ENCODE data around the gene HELZ2. TPM values are rescaled to one million over a fixed set of nuclear protein-coding genes. Genes with fewer than 3 reads are reported as not detected.
"Not testable (repeated sequence)": the region's sequence is repeated elsewhere in the genome, so short reads cannot be mapped to it uniquely, and the experiment has no call there.

HELZ2 gene
- total RNA-seq, 2 donors from 2014 or later: 3.1 to 28.8 TPM

DNA sequence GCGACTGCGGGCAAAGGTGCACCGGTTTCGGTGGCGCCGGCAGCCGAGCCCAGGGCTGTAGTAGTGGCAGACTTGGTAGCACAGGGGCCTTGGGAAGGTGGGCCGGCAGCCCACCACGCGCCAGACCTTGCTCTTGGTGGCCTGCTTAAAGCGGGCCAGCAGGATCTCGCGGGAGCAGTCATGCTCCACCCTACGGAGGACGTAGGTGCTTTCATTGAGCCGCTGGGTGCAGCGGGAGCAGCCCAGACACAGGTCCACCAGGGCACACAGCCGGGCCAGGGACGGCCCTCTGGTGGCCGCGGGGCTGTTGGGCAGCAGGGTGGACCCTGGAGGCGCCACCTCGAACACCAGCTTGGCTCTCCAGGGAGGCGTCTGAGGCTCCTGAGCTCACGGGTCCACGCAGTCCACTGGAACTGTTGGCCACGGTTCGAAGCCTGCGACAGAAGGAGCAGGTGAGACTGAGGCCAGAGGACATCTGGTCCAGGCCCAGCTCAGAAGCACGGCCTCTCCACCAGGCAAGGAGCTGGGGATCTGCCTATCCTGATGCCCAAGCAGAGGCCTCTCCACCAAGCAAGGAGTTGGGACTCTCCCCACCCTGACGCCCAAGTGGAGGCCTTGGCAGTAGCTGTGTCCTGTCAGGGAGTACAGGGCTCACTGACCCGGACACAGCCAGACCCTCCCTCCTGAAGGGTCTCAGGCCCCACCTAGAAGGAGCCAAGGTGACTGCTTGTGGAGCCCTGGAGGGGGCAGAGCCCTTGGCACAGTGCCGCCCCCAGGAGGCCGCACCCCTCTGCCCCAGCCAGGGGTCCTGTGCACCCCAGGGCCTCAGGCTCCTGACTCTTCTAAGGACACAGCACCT, 1.0 kb downstream of the HELZ2 start:
- ATAC-seq: peak in 1 of 2 donors; percentile 11
- Mint-ChIP-seq H3K9me3 (no peaks in the 10 kb centered on the region), H3K36me3 (no peaks in the 10 kb centered on the region), H3K27ac (no peak overlapping the region)
- no peak for DNase-seq (ENCODE audit: low spot score in 2 of 2)

DNA sequence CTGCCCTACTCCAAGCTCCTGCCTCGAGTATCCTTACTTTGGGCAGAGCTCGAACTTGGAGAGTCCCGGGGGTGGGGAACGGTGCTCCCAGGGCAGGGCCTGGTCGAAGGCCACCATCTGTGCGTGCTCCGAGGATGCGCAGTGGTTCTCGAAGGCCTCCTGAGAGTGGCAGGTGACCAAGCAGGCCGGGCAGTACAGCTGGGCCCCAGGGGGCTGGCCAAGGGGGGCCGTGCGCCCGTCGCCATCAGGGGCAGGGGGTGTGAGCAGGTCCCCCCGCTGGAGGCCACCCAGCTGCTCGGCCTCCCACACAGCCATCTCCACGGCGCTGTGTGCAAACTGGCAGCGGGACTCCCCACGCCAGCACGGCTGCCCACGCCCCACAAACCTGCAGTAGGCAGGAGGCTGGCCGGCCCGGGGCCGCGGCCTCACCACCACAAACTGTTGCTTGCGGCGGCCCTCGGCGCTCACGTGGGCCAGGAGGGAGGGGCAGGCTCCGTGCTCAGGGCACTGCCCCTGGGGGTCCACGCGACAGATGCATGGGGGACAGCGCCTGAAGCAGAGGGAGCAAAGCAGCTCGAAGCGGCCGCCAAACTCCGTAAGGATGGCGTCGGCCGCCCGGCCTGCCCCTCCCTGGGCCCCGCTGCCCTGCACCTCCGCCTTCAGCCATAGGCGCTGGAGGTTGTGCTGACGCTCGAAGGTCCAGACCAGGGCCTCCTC, 1.8 kb downstream of the HELZ2 start:
- DNase-seq (ENCODE audit: low spot score in 2 of 2): no peak
- ATAC-seq: no peak
- Mint-ChIP-seq H3K27ac (no peak overlapping the region), H3K36me3 (no peaks in the 10 kb centered on the region), H3K9me3 (no peaks in the 10 kb centered on the region)

DNA sequence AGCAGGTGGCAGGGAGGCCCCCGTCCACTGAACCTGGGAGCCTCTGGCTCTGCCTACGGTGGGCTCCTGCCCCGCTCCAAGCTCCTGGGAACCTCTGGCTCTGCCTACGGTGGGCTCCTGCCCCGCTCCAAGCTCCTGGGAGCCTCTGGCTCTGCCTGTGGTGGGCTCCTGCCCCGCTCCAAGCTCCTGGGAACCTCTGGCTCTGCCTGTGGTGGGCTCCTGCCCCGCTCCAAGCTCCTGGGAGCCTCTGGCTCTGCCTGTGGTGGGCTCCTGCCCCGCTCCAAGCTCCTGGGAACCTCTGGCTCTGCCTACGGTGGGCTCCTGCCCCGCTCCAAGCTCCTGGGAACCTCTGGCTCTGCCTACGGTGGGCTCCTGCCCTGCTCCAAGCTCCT, 3.0 kb downstream of the HELZ2 start:
- H3K9me3 Mint-ChIP-seq; DNase-seq (ENCODE audit: low spot score in 2 of 2); H3K27ac Mint-ChIP-seq; H3K36me3 Mint-ChIP-seq; ATAC-seq: not testable (repeated sequence)

DNA sequence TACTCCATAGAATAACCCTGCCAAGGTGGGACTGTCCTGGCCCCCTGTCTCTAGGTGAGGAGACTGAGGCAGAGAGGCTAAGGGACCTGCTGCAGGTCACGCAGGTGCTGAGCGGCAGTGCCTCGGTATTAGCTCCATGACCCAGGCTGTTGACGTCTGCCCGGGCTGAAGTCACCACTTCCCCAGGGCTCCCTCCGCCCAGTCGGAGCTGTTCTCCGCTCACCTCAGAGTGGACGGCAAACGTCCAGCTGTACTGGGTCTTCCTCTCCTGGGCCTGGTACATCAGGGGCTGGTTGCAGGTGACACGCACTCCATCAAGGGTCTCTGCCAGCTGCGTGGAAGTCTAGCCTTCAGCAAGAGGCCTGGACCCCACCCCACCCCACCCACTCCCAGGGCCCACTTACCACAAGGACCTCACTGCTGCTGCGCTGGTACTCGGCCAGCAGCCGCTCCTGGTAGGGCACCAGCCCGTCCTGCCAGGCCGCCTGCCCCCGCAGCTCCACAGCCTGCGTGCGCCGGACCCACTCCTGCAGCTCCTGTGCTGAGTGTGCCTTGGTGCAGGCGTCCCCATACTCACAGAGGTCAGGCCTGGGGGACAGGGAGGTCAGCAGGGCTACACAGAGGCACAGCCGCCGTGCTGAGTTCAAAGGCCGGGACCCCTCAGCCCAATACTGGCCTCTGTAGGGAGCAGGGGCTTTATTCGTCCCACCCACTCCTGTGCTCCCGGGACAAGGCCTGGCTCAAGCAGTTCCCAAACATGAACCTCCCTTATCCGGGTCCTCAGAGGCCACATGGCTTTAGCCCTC, 3.6 kb downstream of the HELZ2 start:
- no peaks in the 10 kb centered on the region for H3K9me3 Mint-ChIP-seq

DNA sequence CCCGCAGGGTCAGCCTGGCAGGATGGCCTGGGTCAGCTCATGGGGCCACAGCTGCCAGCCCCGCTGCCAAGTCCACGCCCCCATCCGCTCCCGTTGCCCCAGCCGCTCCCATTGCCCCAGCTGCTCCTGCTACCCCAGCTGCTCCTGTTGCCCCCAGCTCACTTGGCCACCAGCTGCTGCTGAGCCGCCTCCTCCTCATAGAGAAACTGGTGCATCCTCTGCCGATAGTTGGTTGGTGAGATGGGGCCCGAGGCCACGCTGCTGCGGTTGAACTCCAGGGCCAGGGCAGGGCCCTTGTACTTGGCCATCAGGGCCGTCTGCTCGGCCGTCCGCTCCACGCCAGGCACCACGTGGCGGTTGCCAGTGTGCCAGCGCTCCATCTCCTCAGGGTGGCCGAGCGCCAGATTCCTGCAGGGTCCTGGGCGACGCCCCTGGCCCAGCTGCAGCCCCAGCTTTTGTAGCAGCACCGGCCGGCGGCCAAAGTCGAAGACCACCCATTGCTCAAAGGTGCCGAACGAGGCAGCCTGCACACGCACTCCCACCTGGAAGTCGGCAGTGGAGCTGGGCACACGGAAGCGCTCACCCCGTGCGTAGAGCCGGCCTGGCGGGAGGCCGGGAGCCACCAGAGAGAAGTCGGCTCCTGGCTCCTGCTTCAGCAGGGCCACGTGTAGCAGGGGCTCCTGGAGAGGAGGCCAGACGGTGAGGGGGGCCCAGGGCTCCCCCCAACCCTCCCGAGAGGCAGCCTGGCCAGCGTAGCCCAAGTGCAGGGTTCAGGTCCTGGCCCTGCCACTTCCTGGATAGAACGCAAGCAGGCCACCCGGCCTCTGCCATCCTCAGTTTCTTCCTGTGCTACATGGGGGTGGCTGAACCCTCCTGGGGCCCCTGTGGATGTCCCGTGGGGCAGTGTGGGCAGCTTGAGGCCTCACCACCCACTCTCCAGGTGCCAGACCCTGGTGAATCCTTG, 4.8 kb downstream of the HELZ2 start:
- H3K27ac Mint-ChIP-seq: no peak overlapping the region
- H3K9me3 Mint-ChIP-seq: no peaks in the 10 kb centered on the region
- DNase-seq (ENCODE audit: low spot score in 2 of 2): no peak
- H3K36me3 Mint-ChIP-seq: no peaks in the 10 kb centered on the region
- no peak for ATAC-seq

More for the DNA sequence above, 3.6 kb downstream of the HELZ2 start:
- no peaks in the 10 kb centered on the region for H3K36me3 Mint-ChIP-seq
- DNase-seq (ENCODE audit: low spot score in 2 of 2) (no peak), ATAC-seq (no peak)
- no peak overlapping the region for H3K27ac Mint-ChIP-seq

DNA sequence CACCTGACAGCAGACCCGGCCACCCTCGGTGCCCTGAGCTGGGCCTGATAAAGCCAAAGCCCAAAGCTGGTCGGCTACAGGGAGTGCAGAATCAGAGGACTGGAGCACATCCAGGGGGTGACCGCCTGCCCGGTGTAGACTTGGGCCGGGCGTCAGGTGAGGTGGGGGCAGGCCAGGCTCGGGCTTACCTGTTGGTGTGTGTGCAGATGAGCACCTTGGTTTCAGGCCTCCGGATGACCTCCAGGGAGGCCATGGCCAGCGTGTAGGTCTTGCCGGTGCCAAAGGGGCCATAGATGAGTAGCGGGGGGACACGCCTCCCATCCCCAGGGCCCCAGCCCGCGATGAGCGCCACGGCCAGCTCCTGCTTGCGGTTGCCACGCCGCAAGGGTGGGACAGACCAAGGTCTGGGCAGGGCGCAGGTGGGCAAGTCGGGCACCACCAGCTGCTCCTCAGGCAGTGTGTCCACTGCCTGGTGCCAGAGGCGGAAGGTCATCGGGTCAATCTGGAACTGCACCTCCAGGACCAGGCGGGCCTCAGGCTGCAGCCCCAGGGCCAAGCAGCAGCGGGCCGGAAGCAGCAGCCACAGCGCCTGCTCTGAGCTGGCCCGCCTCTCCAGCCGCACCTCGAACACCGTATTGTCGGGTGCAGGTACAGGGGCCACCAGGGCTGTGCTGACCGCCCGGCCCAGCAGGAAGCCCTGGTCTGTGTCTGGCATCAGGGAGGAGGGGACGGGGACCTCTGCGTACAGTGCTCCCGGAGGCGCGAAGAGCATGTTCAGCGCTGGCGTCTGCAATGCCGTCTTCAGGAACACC, 5.7 kb downstream of the HELZ2 start:
- DNase-seq (ENCODE audit: low spot score in 2 of 2) (no peak), ATAC-seq (peak in 1 of 2 donors; percentile 4)
- Mint-ChIP-seq H3K9me3 (no peaks in the 10 kb centered on the region), H3K36me3 (no peaks in the 10 kb centered on the region), H3K27ac (peak overlapping the region; percentile 36 to 64)

DNA sequence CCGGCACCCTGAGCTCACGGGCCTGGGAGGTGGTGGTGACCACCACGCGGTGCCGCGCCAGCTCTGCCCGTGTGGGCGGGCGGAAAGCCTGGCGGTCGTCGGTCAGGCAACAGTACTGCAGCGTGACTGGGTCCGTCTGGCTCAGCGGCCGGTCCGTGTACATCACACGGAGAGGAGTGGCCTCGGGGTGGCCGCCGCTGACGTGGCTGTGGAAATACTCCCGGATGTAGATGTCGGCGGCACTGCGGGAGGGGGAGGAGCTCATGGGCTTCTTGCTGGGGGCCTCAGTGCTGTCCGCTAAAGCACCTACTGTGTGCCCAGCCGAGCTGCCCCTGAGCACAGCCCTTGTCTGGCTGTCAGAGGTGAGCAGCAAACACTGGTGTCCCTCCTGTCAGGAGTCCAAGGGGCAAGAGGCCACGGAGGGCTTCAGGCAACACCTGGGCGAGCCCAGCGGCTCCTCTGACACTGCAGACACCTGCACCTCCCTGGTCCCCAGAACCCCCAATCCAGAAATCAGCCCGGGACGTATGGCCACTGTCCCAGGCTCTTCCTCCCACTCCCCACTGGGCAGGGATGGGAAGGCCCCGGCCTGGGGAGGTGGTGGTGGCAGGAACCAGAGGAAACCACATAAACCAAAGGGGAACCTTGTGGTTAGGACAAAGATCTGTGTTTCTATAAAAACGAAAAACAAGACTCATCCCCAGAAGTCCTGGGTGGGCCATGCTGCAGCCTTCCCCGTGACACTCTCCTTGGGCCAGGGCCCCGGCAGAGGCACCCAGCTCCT, 6.5 kb downstream of the HELZ2 start:
- Mint-ChIP-seq H3K27ac (peak overlapping the region; percentile 36 to 64), H3K36me3 (no peaks in the 10 kb centered on the region), H3K9me3 (no peaks in the 10 kb centered on the region)
- peak; percentile 60 to 78 for DNase-seq (ENCODE audit: low spot score in 2 of 2)
- ATAC-seq: peak; percentile 87 to 89

DNA sequence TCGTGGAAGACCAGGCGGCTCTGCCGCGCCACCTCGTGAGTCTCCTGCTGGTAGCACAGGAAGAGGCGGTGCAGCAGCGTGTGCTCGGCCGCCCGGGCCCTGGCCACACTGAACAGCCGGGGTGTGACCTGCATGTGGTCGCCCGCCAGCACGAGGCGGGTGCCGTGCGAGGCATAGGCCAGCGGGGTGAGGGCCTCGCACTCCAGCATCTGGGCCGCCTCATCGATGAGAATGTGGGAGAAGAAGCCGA, 7.0 kb downstream of the HELZ2 start:
- Mint-ChIP-seq H3K9me3 (no peaks in the 10 kb centered on the region), H3K27ac (peak overlapping the region in 1 of 2 donors; percentile 64), H3K36me3 (no peaks in the 10 kb centered on the region)
- DNase-seq (ENCODE audit: low spot score in 2 of 2) (no peak), ATAC-seq (no peak)

DNA sequence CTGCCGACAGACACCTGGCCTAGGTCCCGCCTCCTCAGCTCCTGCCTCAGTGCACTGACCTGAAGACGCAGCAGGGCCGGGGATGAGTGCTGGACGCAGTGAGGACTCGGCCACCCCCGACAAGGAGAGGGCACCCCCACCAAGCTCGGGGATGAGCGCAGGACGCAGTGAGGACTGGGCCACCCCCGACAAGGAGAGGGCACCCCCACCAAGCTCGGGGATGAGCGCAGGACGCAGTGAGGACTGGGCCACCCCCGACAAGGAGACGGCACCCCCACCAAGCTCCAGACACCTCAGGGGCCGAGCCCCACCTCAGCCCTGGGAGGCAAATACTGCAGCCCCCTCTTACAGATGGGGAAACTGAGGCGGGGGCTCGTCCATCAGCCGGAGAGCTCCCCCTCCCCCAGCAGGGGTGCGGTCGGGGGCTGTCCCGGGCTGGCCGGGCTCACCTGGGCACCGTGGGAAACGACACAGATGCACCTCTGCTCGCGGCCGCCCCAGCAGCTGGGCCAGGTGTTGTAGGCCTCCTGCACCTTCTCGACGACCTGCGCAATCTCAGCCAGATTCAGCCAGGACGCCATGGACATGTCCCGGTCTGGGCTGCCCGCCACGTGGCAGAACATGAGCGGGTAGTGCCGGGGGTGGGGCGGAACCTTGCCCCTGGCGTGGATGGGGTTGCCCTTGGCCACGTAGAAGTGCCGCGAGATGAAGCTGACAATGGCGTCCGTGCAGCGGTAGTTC, 7.5 kb downstream of the HELZ2 start:
- Mint-ChIP-seq H3K36me3 (no peaks in the 10 kb centered on the region), H3K27ac (no peak overlapping the region), H3K9me3 (no peaks in the 10 kb centered on the region)
- DNase-seq (ENCODE audit: low spot score in 2 of 2): no peak
- ATAC-seq: no peak

DNA sequence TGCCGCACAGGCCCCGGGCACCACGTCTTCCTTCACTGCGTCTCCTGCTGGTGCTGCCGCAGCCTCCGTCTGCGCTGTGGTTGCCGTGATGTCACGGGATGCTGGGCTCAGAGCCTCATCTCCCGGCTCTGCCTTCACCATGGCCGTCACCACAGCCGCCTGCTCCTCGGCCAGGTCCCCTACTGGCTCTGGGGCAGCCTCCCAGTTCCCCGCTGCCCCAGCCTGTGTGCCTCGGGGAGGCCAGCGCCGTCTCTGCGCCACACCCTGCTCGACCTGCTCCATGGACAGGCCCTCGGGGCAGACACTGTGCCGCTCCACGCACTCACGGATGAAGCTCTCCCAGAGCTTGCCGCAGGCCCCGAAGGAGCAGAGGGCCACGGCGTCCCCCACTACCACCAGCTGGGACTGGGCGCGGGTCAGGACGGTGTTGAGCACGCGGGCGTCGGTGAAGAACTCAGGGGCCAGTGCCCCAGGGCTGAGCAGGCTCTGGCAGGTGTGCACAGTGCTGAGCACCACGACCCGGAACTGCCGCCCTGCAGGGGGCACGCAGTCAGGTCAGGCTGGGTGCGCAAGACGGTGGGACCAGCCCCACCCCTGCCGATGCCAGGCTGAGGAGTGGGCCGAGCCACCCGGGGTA, 8.2 kb downstream of the HELZ2 start:
- no peak for ATAC-seq
- DNase-seq (ENCODE audit: low spot score in 2 of 2): no peak
- Mint-ChIP-seq H3K27ac (no peak overlapping the region), H3K36me3 (no peaks in the 10 kb centered on the region), H3K9me3 (no peaks in the 10 kb centered on the region)

DNA sequence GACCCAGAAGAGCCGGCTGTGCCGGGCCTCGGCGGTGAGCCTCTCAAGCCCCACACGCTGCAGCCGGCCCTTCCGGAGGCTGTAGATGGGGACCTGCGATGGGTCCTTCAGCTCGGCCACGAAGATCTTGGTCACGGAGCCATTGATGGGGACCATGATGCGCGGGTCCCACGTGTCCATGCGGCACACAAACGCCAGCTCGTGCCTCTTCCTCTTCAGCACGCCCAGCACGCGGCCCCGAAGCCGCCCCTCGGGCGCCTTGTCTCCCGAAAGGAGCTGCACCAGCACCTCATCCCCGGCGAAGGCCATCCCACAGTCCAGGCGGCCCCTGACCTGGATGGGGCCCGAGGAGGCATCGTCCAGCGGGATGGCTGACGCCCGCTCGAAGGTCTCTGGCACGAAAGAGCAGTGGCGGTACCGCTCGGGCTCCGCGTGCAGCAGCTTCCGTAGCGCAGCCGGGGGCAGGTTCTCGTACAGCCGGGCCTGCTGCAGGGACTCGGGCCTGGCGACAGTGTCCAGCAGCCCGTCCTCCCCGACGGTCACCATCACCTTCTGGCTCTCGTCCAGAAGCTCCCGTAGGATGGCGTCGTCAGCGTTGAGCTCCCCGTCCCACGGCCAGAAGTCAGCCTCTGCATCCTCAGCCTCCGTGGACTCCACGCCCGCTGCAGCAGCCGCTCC, 8.9 kb downstream of the HELZ2 start:
- Mint-ChIP-seq H3K27ac (no peak overlapping the region), H3K9me3 (no peaks in the 10 kb centered on the region), H3K36me3 (peaks cover 0 to 5% of the 10 kb centered on the region in 2 donors)
- ATAC-seq (no peak), DNase-seq (ENCODE audit: low spot score in 2 of 2) (no peak)

DNA sequence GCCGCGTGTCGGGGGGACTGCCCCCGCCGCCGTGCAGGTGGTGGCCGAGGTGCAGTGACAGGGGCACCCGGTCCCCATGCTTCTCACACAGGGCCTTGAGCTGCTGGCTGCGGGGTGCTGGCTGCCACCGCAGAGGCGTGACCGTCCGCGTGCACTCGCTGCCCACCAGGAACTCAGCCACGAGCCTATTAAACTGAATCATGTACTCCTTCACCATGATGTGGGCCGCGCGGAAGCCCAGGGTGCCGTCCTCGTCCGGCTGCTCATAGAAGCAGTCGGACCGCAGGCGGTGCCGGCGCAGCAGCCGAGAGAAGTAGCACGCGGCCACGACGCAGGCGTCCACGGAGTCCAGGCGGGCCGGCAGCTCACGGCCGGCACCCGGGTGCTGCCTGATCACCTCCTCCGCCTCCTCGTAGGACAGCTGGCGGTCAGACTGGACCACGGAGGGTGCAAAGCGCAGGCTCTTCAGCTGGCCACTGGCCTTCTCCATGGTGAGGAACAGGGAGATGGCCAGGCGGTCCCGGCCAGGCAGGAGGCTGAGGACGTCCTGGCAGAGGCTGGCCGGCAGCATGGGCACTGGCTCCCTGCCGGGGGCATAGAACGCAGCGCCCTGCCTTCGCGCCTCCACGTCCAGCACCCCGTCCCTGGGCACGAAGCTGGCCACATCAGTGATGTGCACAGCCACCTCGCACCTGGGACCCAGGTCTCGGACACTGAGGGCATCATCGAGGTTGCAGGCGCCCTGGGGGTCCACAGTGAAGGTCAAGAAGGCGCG, 9.8 kb downstream of the HELZ2 start:
- ATAC-seq (no peak), DNase-seq (ENCODE audit: low spot score in 2 of 2) (no peak)
- H3K36me3 Mint-ChIP-seq: peaks cover 0 to 5% of the 10 kb centered on the region in 2 donors
- H3K27ac Mint-ChIP-seq: no peak overlapping the region
- H3K9me3 Mint-ChIP-seq: no peaks in the 10 kb centered on the region

Measured in activated naive CD4-positive, alpha-beta T cell treated with anti-CD3 and anti-CD28 coated beads, Interleukin-2, amount 50 U/mL, for 72 hours (primary cell).